ENCODE measurements around the gene PTPRZ1. TPM values are rescaled to one million over a fixed set of nuclear protein-coding genes. Genes with fewer than 3 reads are reported as not detected.

The PTPRZ1 gene
- total RNA-seq, 1 donor from 2014 or later = 8.1 TPM

DNA sequence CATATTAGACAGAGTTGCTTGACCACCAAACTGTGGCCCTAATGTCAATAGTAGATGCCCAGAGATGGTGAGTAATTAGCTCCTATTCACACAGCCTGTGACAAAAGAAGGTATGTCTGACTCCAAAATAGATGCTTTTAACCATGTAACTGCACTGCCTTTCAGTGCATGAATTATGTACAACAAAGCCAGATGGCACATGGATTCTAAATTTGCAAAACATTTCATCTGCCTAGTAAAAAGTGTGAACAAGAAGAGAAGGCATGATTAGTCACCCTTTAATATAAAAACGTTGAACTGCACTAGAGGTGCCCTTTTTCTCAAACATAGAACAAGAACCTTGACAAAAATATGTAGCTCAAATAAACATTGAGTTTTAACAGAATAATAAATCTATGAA, 35.5 kb upstream of the PTPRZ1 start:
- intact Hi-C loops (cut with DNase I) = no loop called here
- TF ChIP-seq, protein P1, sequence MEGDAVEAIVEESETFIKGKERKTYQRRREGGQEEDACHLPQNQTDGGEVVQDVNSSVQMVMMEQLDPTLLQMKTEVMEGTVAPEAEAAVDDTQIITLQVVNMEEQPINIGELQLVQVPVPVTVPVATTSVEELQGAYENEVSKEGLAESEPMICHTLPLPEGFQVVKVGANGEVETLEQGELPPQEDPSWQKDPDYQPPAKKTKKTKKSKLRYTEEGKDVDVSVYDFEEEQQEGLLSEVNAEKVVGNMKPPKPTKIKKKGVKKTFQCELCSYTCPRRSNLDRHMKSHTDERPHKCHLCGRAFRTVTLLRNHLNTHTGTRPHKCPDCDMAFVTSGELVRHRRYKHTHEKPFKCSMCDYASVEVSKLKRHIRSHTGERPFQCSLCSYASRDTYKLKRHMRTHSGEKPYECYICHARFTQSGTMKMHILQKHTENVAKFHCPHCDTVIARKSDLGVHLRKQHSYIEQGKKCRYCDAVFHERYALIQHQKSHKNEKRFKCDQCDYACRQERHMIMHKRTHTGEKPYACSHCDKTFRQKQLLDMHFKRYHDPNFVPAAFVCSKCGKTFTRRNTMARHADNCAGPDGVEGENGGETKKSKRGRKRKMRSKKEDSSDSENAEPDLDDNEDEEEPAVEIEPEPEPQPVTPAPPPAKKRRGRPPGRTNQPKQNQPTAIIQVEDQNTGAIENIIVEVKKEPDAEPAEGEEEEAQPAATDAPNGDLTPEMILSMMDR (IDR thresholded peaks at IDR 0.05) = no peak
- TF ChIP-seq POLR2A (IDR thresholded peaks at IDR 0.05) (no peak), POLR2AphosphoS5 (IDR thresholded peaks at IDR 0.05; ENCODE audit: insufficient read depth in 1 of 2, low read depth in 1 of 2) (no peak)
- Histone ChIP-seq H3K36me3 (no peaks in the 10 kb centered on the region), H3K9me3 (no peaks in the 10 kb centered on the region), H3K4me1 (no peaks in the 10 kb centered on the region), H3K4me3 (no peak overlapping the region), H3K27me3 (no peaks in the 10 kb centered on the region), H3K27ac (no peak overlapping the region)
- DNase-seq (ENCODE audit: extremely low spot score in 2 of 2) = no peak

DNA sequence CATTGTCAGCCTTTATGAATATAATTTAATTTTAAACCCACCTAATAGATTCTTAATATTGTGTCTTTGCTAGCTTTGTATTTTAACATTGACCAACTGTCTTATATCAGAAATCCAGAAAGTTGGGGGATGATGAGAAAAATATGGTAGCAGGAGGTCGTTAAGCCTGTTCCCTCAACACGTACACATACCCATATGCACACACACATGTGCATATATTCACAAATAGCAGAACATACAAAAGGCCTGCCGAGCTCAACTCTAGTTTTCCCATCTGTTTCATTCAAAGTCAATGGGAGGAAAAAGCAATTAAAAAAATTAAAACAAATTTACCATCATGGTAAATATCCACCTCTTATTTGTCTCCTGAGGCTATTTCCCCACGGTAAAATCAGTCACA, 25.9 kb upstream of the PTPRZ1 start:
- Histone ChIP-seq H3K27ac (no peak overlapping the region), H3K27me3 (no peaks in the 10 kb centered on the region), H3K9me3 (no peaks in the 10 kb centered on the region), H3K4me3 (no peak overlapping the region), H3K4me1 (no peaks in the 10 kb centered on the region), H3K36me3 (no peaks in the 10 kb centered on the region)
- TF ChIP-seq, protein P1 (IDR thresholded peaks at IDR 0.05) = no peak
- no peak for TF ChIP-seq POLR2AphosphoS5 (IDR thresholded peaks at IDR 0.05; ENCODE audit: insufficient read depth in 1 of 2, low read depth in 1 of 2)
- TF ChIP-seq POLR2A (IDR thresholded peaks at IDR 0.05) = no peak
- DNase-seq (ENCODE audit: extremely low spot score in 2 of 2) = no peak
- intact Hi-C loops (cut with DNase I) = no loop called here

DNA sequence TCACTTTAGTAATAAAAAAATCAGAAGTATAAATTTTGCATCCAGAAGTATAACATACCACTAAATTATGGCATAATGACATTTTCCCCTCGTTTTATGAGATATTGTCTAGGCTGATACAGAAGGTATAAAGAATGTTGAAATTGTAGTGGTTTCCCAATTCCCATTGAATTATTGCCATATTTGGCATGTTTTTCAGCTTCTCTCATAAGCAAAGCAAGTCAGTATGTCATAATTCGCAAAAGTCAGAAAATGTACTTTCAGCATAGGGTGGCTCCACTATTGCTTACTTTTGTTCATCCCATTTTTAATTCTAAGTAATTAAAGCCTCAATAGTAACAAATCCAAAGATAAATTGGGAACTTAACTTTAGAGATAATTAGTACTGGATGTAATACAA, 19.7 kb upstream of the PTPRZ1 start:
- Histone ChIP-seq H3K9me3 (no peaks in the 10 kb centered on the region), H3K4me1 (no peaks in the 10 kb centered on the region), H3K4me3 (no peak overlapping the region), H3K36me3 (no peaks in the 10 kb centered on the region), H3K27ac (no peak overlapping the region), H3K27me3 (no peaks in the 10 kb centered on the region)
- intact Hi-C loops (cut with DNase I) = no loop called here
- DNase-seq (ENCODE audit: extremely low spot score in 2 of 2) = no peak
- TF ChIP-seq POLR2AphosphoS5 (IDR thresholded peaks at IDR 0.05; ENCODE audit: insufficient read depth in 1 of 2, low read depth in 1 of 2) = no peak
- TF ChIP-seq, protein P1 (IDR thresholded peaks at IDR 0.05) = no peak
- TF ChIP-seq POLR2A (IDR thresholded peaks at IDR 0.05) = no peak

DNA sequence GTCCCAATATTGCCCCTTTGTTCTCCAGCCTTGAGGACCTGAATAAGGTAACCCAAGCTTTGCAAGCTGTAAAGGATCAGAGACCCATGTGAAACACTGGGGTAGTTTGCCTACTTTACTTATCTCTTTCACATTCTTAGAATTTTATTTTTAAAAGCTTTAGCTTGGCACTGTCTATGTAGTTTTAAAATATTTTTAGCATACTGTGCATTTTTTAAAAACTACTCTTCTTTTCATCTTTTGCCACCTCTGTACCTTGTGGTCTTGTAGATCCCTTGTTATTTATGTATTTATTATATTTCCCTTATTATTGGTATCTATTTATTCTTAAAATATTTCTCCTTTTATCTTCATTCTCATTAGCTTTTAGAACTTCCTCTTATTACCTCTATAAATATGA, 12.0 kb upstream of the PTPRZ1 start:
- intact Hi-C loops (cut with DNase I) = no loop called here
- TF ChIP-seq POLR2AphosphoS5 (IDR thresholded peaks at IDR 0.05; ENCODE audit: insufficient read depth in 1 of 2, low read depth in 1 of 2) (no peak), POLR2A (IDR thresholded peaks at IDR 0.05) (no peak)
- TF ChIP-seq, protein P1 (IDR thresholded peaks at IDR 0.05) = no peak
- H3K27me3 ChIP-seq = no peaks in the 10 kb centered on the region
- H3K9me3 ChIP-seq = no peaks in the 10 kb centered on the region
- no peak overlapping the region for H3K27ac ChIP-seq
- H3K4me3 ChIP-seq = no peak overlapping the region
- DNase-seq (ENCODE audit: extremely low spot score in 2 of 2) = no peak
- H3K4me1 ChIP-seq = no peaks in the 10 kb centered on the region
- no peaks in the 10 kb centered on the region for H3K36me3 ChIP-seq

DNA sequence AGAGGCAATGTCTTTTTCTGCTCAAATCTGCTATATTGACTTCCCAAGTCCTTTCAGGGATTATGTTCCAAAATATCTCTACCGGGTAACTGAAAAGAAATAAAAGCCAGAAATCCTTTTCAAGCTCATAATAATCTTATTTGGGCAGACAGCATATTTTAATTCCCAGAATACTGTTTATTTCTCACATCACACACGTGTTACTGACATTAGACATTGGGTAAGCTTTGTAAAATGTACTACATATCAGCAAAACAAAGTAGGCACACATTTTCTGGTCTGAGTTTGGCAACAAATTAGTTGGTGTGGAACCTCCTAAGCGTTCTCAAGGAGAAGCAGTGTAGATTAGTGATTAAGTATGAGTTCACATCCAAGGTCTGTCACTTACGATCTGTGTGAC, 10.4 kb upstream of the PTPRZ1 start:
- no peaks in the 10 kb centered on the region for H3K4me1 ChIP-seq
- no peak for DNase-seq (ENCODE audit: extremely low spot score in 2 of 2)
- H3K9me3 ChIP-seq = no peaks in the 10 kb centered on the region
- no peaks in the 10 kb centered on the region for H3K27me3 ChIP-seq
- no peak for TF ChIP-seq POLR2AphosphoS5 (IDR thresholded peaks at IDR 0.05; ENCODE audit: insufficient read depth in 1 of 2, low read depth in 1 of 2)
- TF ChIP-seq, protein P1 (IDR thresholded peaks at IDR 0.05) = no peak
- no peak for TF ChIP-seq POLR2A (IDR thresholded peaks at IDR 0.05)
- H3K36me3 ChIP-seq = no peaks in the 10 kb centered on the region
- H3K4me3 ChIP-seq = no peak overlapping the region
- no peak overlapping the region for H3K27ac ChIP-seq
- intact Hi-C loops (cut with DNase I) = no loop called here

Measured in vagina (tissue), 2 donors.